NT2/D1 (cell line): Measurements from ENCODE around the gene BAAT.

Experiments
- DNase-seq: peaks from one replicate; pipeline ENCODE4 v3.0.0-alpha.2; 2011; ENCODE audit warnings: low read depth, low spot score
- H3K27me3 ChIP-seq: 2 replicates; pipeline ENCODE4 v1.6.0; 2011; ENCODE audit warnings: mild to moderate bottlenecking; ENCODE audit not compliant: insufficient read length, insufficient read depth
- H3K36me3 ChIP-seq: 2 replicates; pipeline ENCODE4 v1.6.1; 2011; ENCODE audit warnings: mild to moderate bottlenecking, low read length, mixed read lengths; ENCODE audit not compliant: insufficient read depth, insufficient read length
- H3K4me1 ChIP-seq: 2 replicates; pipeline ENCODE4 v1.5.1; 2011; ENCODE audit not compliant: insufficient read depth, insufficient read length
- H3K4me3 ChIP-seq: 2 replicates; pipeline ENCODE4 v1.5.1; 2011; ENCODE audit warnings: low read depth; ENCODE audit not compliant: insufficient read length
- H3K9ac ChIP-seq: 2 replicates; pipeline ENCODE4 v1.6.0; 2011; ENCODE audit warnings: low read depth; ENCODE audit not compliant: insufficient read length
- H3K9me3 ChIP-seq: 2 replicates; pipeline ENCODE4 v1.5.1; 2011; ENCODE audit warnings: mild to moderate bottlenecking, low read length; ENCODE audit not compliant: insufficient read depth
- SUZ12 ChIP-seq: IDR thresholded peaks from 2 replicates; pipeline ENCODE4 v1.6.1; 2011; ENCODE audit not compliant: insufficient read length, insufficient read depth; ENCODE audit errors: extremely low read depth
- YY1 ChIP-seq: IDR thresholded peaks from 2 replicates; pipeline ENCODE4 v1.6.1; 2011; ENCODE audit not compliant: insufficient read length, insufficient read depth
- ZNF274 ChIP-seq: IDR thresholded peaks from 2 replicates; pipeline ENCODE4 v1.6.1; 2011; ENCODE audit warnings: mild to moderate bottlenecking, low read depth, low read length

The BAAT gene

GRCh38 chr9:101312661-101313060 is 72.1 kb downstream of the BAAT start:
- Histone ChIP-seq H3K9ac (no peak overlapping the region), H3K27me3 (no peaks in the 10 kb centered on the region), H3K4me3 (no peak overlapping the region), H3K36me3 (no peaks in the 10 kb centered on the region), H3K4me1 (no peaks in the 10 kb centered on the region), H3K9me3 (no peaks in the 10 kb centered on the region)
- no peak for TF ChIP-seq SUZ12
- no peak for DNase-seq

- Histone ChIP-seq H3K27me3 (no peaks in the 10 kb centered on the region), H3K4me1 (no peaks in the 10 kb centered on the region), H3K36me3 (no peaks in the 10 kb centered on the region), H3K9ac (no peak overlapping the region), H3K4me3 (no peak overlapping the region), H3K9me3 (no peaks in the 10 kb centered on the region)
- TF ChIP-seq ZNF274 = no peak
- TF ChIP-seq SUZ12 = no peak
- TF ChIP-seq YY1 = no peak
- DNase-seq = peak; percentile 77
These were observed 72.9 kb downstream of the BAAT start for GRCh38 chr9:101311758-101312420.

DNA sequence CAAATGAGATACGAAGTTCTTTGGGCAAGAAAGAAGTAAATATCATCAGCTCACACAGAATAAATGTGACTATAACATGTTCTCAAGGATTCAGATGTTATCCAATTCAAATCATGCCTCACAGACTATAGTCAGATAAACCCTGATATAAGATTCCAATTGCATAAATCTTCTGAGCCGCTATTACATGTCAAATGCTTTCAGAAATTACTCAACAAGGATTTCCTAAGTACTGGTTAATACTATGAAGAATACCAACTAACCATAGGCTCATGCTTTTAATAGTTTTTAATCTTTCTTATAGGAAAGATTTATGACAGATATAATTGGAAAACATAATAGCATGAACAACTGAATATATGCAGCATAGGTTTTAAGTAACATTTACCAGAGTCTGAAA is 73.6 kb downstream of the BAAT start:
- Histone ChIP-seq H3K9ac (no peak overlapping the region), H3K9me3 (no peaks in the 10 kb centered on the region), H3K36me3 (no peaks in the 10 kb centered on the region), H3K27me3 (no peaks in the 10 kb centered on the region), H3K4me3 (no peak overlapping the region), H3K4me1 (no peaks in the 10 kb centered on the region)
- no peak for TF ChIP-seq SUZ12
- no peak for TF ChIP-seq ZNF274
- no peak for TF ChIP-seq YY1
- DNase-seq = no peak
